SU-DHL-6 (cell line): Measurements from ENCODE around the gene UBR4.

Experiments
- CTCF ChIP-seq: fragments of 200-600 bp; sonication (generic); IDR thresholded peaks from one replicate; pipeline ENCODE4 v1.5.1; 2017; ENCODE audit warnings: antibody characterized with exemption, mild to moderate bottlenecking, low read length, moderate library complexity; ENCODE audit not compliant: insufficient read depth, poor library complexity, severe bottlenecking
- EZH2phosphoT487 ChIP-seq: fragments of 200-600 bp; sonication (generic), shearing (Covaris generic); conservative IDR thresholded peaks from 2 replicates; pipeline ENCODE4 v1.6.1; 2018; ENCODE audit warnings: mild to moderate bottlenecking, antibody characterized with exemption, low read length, moderate library complexity, mixed read lengths

GRCh38 chr1:19140465-19140864 is 69.6 kb downstream of the UBR4 start:
- TF ChIP-seq CTCF, result no peak
- TF ChIP-seq EZH2phosphoT487, result no peak
